GM23338 (cell line): Measurements from ENCODE around the gene LAMB1. TPM values are rescaled to one million over a fixed set of nuclear protein-coding genes. Genes with fewer than 3 reads are reported as not detected.
A peak's percentile ranks its signal among the peaks of the same experiment; 100 is the strongest.

Source experiments
- ATAC-seq: fragments of 200-7000 bp; cut with Tn5 transposase; 3 replicates; pipeline ENCODE4 v1.9.1; 2020
- DNase-seq: peaks from one replicate; pipeline ENCODE4 v3.0.0-alpha.2; 2015; ENCODE audit warnings: low spot score
- H2AFZ ChIP-seq: fragments of 200-600 bp; sonication (generic); 2 replicates; pipeline ENCODE4 v1.8.0; 2016; ENCODE audit warnings: antibody characterized with exemption, mild to moderate bottlenecking, moderate library complexity
- H3F3A ChIP-seq: fragments of 200-600 bp; sonication (generic); replicated peaks from 2 replicates; pipeline ENCODE4 v1.8.0; 2017; ENCODE audit warnings: antibody characterized with exemption, mixed run types, low read depth
- H3K27ac ChIP-seq: fragments of 200-600 bp; sonication (generic); 2 replicates; pipeline ENCODE4 v1.6.1; 2016; ENCODE audit warnings: low read depth
- H3K27me3 ChIP-seq: fragments of 200-600 bp; sonication (generic); 2 replicates; pipeline ENCODE4 v1.8.0; 2016; ENCODE audit warnings: mild to moderate bottlenecking, mixed run types, moderate library complexity; ENCODE audit not compliant: insufficient read depth
- H3K36me3 ChIP-seq: fragments of 200-600 bp; sonication (generic); 2 replicates; pipeline ENCODE4 v1.8.0; 2016; ENCODE audit warnings: mild to moderate bottlenecking; ENCODE audit not compliant: insufficient read depth
- H3K4me1 ChIP-seq: fragments of 200-600 bp; sonication (generic); 2 replicates; pipeline ENCODE4 v1.8.0; 2016; ENCODE audit warnings: mild to moderate bottlenecking, moderate library complexity; ENCODE audit not compliant: insufficient read depth
- H3K4me2 ChIP-seq: fragments of 200-600 bp; sonication (generic); 2 replicates; pipeline ENCODE4 v1.7.1; 2017; ENCODE audit warnings: mixed run types
- H3K4me3 ChIP-seq: fragments of 200-600 bp; sonication (generic); 2 replicates; pipeline ENCODE4 v1.6.1; 2016; ENCODE audit warnings: mixed run types
- H3K79me2 ChIP-seq: fragments of 200-600 bp; sonication (generic); replicated peaks from 2 replicates; pipeline ENCODE4 v1.8.0; 2017; ENCODE audit warnings: mild to moderate bottlenecking; ENCODE audit not compliant: insufficient read depth
- H3K9me2 ChIP-seq: fragments of 200-600 bp; sonication (generic); 2 replicates; pipeline ENCODE4 v1.8.0; 2017; ENCODE audit not compliant: insufficient read depth
- H4K20me1 ChIP-seq: fragments of 200-600 bp; sonication (generic); replicated peaks from 2 replicates; pipeline ENCODE4 v1.8.0; 2017; ENCODE audit warnings: mild to moderate bottlenecking; ENCODE audit not compliant: insufficient read depth
- H3K27ac Mint-ChIP-seq: 2 replicates; pipeline ENCODE4 v1.8.0; 2020; ENCODE audit warnings: inconsistent platforms, mild to moderate bottlenecking, moderate library complexity, mixed read lengths
- H3K27me3 Mint-ChIP-seq: 3 replicates; pipeline ENCODE4 v1.8.0; 2022; ENCODE audit warnings: low read depth, mild to moderate bottlenecking, moderate library complexity, mixed read lengths, inconsistent platforms; ENCODE audit not compliant: insufficient read depth, poor library complexity
- H3K36me3 Mint-ChIP-seq: 3 replicates; pipeline ENCODE4 v1.8.0; 2021; ENCODE audit warnings: low read depth, mild to moderate bottlenecking, inconsistent platforms, moderate library complexity, mixed read lengths
- H3K4me1 Mint-ChIP-seq: 3 replicates; pipeline ENCODE4 v1.8.0; 2020; ENCODE audit warnings: mild to moderate bottlenecking, inconsistent platforms, mixed read lengths
- H3K4me3 Mint-ChIP-seq: 3 replicates; pipeline ENCODE4 v1.8.0; 2021; ENCODE audit warnings: moderate library complexity, mild to moderate bottlenecking, inconsistent platforms, mixed read lengths
- H3K9me3 Mint-ChIP-seq: 3 replicates; pipeline ENCODE4 v1.8.0; 2020; ENCODE audit warnings: moderate library complexity, mild to moderate bottlenecking, inconsistent platforms, mixed read lengths
- ETS1 ChIP-seq: IDR thresholded peaks from 2 replicates; pipeline ENCODE4 v1.6.1; 2016; ENCODE audit warnings: antibody characterized with exemption
- JUNB ChIP-seq: IDR thresholded peaks from one replicate; pipeline ENCODE4 v1.6.1; 2016; ENCODE audit warnings: antibody characterized with exemption; ENCODE audit not compliant: unreplicated experiment
- POLR2AphosphoS5 ChIP-seq: IDR thresholded peaks from 2 replicates; pipeline ENCODE4 v1.6.1; 2016; ENCODE audit warnings: antibody characterized with exemption, low read depth
- STAT1 ChIP-seq: IDR thresholded peaks from one replicate; pipeline ENCODE4 v1.6.1; 2016; ENCODE audit warnings: antibody characterized with exemption; ENCODE audit not compliant: unreplicated experiment
- polyA plus RNA-seq: library from polyadenylated mRNA; unstranded; fragments of >200 nt; fragmentation: Nextera tagmentation; extraction: Ambion mirVana; gene quantifications from 2 replicates; pipeline ENCODE4 v1.2.1, GENCODE V29; 2016
- total RNA-seq: library from RNA; depleted of rRNA; stranded (reverse); fragments of >200 nt; shearing (Covaris generic); gene quantifications from 2 replicates; pipeline ENCODE4 v1.2.3, GENCODE V29; 2014
- TF ChIP-seq, protein P1 (sequence below), 2 experiments: fragments of 200-600 bp in 1 of 2; sonication (generic) in 1 of 2; conservative IDR thresholded peaks; 2 replicates each; pipeline versions ENCODE4 v1.5.1 to v1.6.1; 2016 to 2017; ENCODE audit warnings: antibody characterized with exemption in 2 of 2, low read depth in 2 of 2, mild to moderate bottlenecking in 2 of 2, moderate library complexity in 1 of 2
- TF ChIP-seq, protein P2 (sequence below): fragments of 250-450 bp; sonication (Bioruptor Pico); IDR thresholded peaks from 2 replicates; pipeline ENCODE4 v1.5.0; 2020; ENCODE audit warnings: mild to moderate bottlenecking, moderate library complexity

LAMB1 gene
- total and polyA plus RNA-seq, 2 experiments from 2014 or later = 53.5 to 57.8 TPM

DNA sequence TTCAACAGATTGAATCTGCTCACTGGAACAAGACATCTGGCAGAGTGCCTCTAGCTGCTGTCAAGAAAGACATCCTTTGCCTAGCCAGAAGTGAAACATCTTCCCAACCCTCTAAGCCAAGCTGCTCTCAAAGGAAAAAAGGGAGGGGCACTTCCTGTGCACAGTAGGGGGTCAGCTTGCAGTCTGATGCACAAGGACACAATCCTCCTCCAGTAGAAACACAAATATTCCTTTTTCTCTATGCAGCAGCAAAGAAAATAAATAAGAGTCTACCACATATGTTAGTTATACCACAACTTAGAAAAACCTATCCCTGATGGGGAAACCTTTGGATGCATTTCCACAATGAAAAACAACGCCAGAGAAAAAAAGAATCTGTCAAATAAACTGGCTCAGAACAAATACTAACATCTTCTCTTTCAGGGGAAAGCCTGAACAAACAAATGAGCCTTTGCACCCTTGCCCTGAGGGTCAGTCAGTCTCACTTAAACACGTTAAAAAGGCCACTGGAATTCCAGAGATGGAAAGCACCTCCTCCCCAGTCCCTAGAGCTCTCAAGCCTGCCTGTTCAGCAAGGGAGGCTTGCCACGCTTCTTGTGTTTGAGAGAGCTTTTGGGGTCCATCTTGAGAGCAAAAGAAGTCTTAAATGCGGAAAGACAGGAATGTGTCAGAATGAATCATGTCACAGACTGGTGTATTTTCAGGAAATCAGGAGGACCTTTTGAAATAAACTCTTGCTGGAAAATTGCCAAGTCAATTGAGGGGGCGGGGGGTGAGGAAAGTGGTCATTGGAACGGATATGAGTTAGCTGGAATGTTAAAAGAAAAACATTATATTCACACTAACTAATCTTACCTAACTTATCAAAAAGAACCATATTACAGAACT, 7.5 kb downstream of the LAMB1 start:
- peaks cover 4% of the 10 kb centered on the region for H3K36me3 ChIP-seq
- no peaks in the 10 kb centered on the region for H3K9me3 Mint-ChIP-seq
- peak overlapping the region; percentile 29 for H3K4me2 ChIP-seq
- peaks cover 9% of the 10 kb centered on the region; the same call in 2 of the 3 replicates for H3K36me3 Mint-ChIP-seq
- H3F3A ChIP-seq = no peaks in the 10 kb centered on the region
- DNase-seq = peak; percentile 85
- TF ChIP-seq POLR2AphosphoS5 = no peak
- TF ChIP-seq ETS1 = peak; percentile 77; the same call in 1 of the 2 replicates
- peak; percentile 87 for ATAC-seq
- peaks cover 22% of the 10 kb centered on the region for H3K4me1 ChIP-seq
- no peaks in the 10 kb centered on the region for H4K20me1 ChIP-seq
- H3K27me3 Mint-ChIP-seq = peaks cover 2% of the 10 kb centered on the region
- peak overlapping the region; percentile 17; the same call in 2 of the 3 replicates for H3K4me3 Mint-ChIP-seq
- peaks cover 24% of the 10 kb centered on the region for H3K4me1 Mint-ChIP-seq
- H3K27ac ChIP-seq = peak overlapping the region; percentile 65
- no peak overlapping the region for H3K4me3 ChIP-seq
- H3K27ac Mint-ChIP-seq = peak overlapping the region; percentile 17; the same call in 1 of the 2 replicates
- no peak overlapping the region for H2AFZ ChIP-seq
- H3K79me2 ChIP-seq = no peaks in the 10 kb centered on the region
- H3K27me3 ChIP-seq = peaks cover under 1% of the 10 kb centered on the region
- H3K9me2 ChIP-seq = no peaks in the 10 kb centered on the region

- no peak overlapping the region for H3K27ac Mint-ChIP-seq
- H3K9me2 ChIP-seq = no peaks in the 10 kb centered on the region
- no peak overlapping the region for H2AFZ ChIP-seq
- peaks cover 4% of the 10 kb centered on the region for H3K36me3 ChIP-seq
- H3K27ac ChIP-seq = no peak overlapping the region
- H3K27me3 Mint-ChIP-seq = peaks cover 2% of the 10 kb centered on the region
- H3F3A ChIP-seq = no peaks in the 10 kb centered on the region
- peaks cover 22% of the 10 kb centered on the region for H3K4me1 ChIP-seq
- H3K36me3 Mint-ChIP-seq = peaks cover 9% of the 10 kb centered on the region; the same call in 2 of the 3 replicates
- no peaks in the 10 kb centered on the region for H3K9me3 Mint-ChIP-seq
- no peak for DNase-seq
- H3K27me3 ChIP-seq = no peaks in the 10 kb centered on the region
- no peak overlapping the region for H3K4me3 Mint-ChIP-seq
- H3K4me1 Mint-ChIP-seq = peaks cover 24% of the 10 kb centered on the region
- no peaks in the 10 kb centered on the region for H3K79me2 ChIP-seq
- H3K4me2 ChIP-seq = 0 out of 2 replicates have a peak overlapping the region, but pooled peaks have one; percentile 29
- no peaks in the 10 kb centered on the region for H4K20me1 ChIP-seq
- no peak for ATAC-seq
- no peak overlapping the region for H3K4me3 ChIP-seq
- TF ChIP-seq JUNB (no peak), STAT1 (no peak)
- TF ChIP-seq, protein P1, sequence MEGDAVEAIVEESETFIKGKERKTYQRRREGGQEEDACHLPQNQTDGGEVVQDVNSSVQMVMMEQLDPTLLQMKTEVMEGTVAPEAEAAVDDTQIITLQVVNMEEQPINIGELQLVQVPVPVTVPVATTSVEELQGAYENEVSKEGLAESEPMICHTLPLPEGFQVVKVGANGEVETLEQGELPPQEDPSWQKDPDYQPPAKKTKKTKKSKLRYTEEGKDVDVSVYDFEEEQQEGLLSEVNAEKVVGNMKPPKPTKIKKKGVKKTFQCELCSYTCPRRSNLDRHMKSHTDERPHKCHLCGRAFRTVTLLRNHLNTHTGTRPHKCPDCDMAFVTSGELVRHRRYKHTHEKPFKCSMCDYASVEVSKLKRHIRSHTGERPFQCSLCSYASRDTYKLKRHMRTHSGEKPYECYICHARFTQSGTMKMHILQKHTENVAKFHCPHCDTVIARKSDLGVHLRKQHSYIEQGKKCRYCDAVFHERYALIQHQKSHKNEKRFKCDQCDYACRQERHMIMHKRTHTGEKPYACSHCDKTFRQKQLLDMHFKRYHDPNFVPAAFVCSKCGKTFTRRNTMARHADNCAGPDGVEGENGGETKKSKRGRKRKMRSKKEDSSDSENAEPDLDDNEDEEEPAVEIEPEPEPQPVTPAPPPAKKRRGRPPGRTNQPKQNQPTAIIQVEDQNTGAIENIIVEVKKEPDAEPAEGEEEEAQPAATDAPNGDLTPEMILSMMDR (conservative IDR thresholded peaks at IDR 0.05; ENCODE audit: low read depth in 2 of 2) = no peak
- TF ChIP-seq, protein P2, sequence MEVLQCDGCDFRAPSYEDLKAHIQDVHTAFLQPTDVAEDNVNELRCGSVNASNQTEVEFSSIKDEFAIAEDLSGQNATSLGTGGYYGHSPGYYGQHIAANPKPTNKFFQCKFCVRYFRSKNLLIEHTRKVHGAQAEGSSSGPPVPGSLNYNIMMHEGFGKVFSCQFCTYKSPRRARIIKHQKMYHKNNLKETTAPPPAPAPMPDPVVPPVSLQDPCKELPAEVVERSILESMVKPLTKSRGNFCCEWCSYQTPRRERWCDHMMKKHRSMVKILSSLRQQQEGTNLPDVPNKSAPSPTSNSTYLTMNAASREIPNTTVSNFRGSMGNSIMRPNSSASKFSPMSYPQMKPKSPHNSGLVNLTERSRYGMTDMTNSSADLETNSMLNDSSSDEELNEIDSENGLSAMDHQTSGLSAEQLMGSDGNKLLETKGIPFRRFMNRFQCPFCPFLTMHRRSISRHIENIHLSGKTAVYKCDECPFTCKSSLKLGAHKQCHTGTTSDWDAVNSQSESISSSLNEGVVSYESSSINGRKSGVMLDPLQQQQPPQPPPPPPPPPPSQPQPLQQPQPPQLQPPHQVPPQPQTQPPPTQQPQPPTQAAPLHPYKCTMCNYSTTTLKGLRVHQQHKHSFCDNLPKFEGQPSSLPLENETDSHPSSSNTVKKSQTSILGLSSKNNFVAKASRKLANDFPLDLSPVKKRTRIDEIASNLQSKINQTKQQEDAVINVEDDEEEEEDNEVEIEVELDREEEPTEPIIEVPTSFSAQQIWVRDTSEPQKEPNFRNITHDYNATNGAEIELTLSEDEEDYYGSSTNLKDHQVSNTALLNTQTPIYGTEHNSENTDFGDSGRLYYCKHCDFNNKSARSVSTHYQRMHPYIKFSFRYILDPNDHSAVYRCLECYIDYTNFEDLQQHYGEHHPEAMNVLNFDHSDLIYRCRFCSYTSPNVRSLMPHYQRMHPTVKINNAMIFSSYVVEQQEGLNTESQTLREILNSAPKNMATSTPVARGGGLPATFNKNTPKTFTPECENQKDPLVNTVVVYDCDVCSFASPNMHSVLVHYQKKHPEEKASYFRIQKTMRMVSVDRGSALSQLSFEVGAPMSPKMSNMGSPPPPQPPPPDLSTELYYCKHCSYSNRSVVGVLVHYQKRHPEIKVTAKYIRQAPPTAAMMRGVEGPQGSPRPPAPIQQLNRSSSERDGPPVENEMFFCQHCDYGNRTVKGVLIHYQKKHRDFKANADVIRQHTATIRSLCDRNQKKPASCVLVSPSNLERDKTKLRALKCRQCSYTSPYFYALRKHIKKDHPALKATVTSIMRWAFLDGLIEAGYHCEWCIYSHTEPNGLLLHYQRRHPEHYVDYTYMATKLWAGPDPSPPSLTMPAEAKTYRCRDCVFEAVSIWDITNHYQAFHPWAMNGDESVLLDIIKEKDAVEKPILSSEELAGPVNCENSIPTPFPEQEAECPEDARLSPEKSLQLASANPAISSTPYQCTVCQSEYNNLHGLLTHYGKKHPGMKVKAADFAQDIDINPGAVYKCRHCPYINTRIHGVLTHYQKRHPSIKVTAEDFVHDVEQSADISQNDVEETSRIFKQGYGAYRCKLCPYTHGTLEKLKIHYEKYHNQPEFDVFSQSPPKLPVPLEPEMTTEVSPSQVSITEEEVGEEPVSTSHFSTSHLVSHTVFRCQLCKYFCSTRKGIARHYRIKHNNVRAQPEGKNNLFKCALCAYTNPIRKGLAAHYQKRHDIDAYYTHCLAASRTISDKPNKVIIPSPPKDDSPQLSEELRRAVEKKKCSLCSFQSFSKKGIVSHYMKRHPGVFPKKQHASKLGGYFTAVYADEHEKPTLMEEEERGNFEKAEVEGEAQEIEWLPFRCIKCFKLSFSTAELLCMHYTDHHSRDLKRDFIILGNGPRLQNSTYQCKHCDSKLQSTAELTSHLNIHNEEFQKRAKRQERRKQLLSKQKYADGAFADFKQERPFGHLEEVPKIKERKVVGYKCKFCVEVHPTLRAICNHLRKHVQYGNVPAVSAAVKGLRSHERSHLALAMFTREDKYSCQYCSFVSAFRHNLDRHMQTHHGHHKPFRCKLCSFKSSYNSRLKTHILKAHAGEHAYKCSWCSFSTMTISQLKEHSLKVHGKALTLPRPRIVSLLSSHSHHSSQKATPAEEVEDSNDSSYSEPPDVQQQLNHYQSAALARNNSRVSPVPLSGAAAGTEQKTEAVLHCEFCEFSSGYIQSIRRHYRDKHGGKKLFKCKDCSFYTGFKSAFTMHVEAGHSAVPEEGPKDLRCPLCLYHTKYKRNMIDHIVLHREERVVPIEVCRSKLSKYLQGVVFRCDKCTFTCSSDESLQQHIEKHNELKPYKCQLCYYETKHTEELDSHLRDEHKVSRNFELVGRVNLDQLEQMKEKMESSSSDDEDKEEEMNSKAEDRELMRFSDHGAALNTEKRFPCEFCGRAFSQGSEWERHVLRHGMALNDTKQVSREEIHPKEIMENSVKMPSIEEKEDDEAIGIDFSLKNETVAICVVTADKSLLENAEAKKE (CRISPR knock-in tag) = no peak
These were observed 8.4 kb downstream of the LAMB1 start for GRCh38 chr7:107994421-107995030.
